GM18867 (cell line): ENCODE data around the gene SNAP91.
"Not testable (repeated sequence)": the region's sequence is repeated elsewhere in the genome, so short reads cannot be mapped to it uniquely, and the experiment has no call there.

ENCODE experiments used
- ATAC-seq: cut with Tn5 transposase; IDR thresholded peaks from one replicate; pipeline ENCODE4 v1.9.1; 2021; ENCODE audit warnings: mild to moderate bottlenecking, moderate library complexity; ENCODE audit not compliant: unreplicated experiment

Gene SNAP91

GRCh38 chr6:83708970-83709747 lies at the start of gene SNAP91:
TSS of gene SNAP91 (minus strand) at chr6:83709101. CDS start at chr6:83707927, 1,174 bp downstream.
- ATAC-seq, result no peak

GRCh38 chr6:83758533-83758932 lies 49.6 kb upstream of the SNAP91 start:
- no peak for ATAC-seq

- ATAC-seq, result no peak
Observed at GRCh38 chr6:83757021-83757420, 48.1 kb upstream of the SNAP91 start.

GRCh38 chr6:83756565-83756964 lies 47.7 kb upstream of the SNAP91 start:
- ATAC-seq, result no peak

- ATAC-seq, result not testable (repeated sequence)
Observed at GRCh38 chr6:83752375-83752774, 43.5 kb upstream of the SNAP91 start.

- no peak for ATAC-seq
Observed at GRCh38 chr6:83741089-83741488, 32.2 kb upstream of the SNAP91 start.

- ATAC-seq, result no peak
Observed at GRCh38 chr6:83735461-83735860, 26.6 kb upstream of the SNAP91 start.

GRCh38 chr6:83729871-83730270 lies 21.0 kb upstream of the SNAP91 start:
- ATAC-seq, result no peak

GRCh38 chr6:83722876-83723275 lies 14.0 kb upstream of the SNAP91 start:
- no peak for ATAC-seq

GRCh38 chr6:83717809-83718208 lies 8.9 kb upstream of the SNAP91 start:
- no peak for ATAC-seq

- no peak for ATAC-seq
Observed at GRCh38 chr6:83711958-83712357, 3.1 kb upstream of the SNAP91 start.

GRCh38 chr6:83709748-83710050 lies 798 bp upstream of the SNAP91 start:
- no peak for ATAC-seq

GRCh38 chr6:83708546-83708969 lies 343 bp downstream of the SNAP91 start:
- no peak for ATAC-seq

GRCh38 chr6:83707829-83708545 lies 914 bp downstream of the SNAP91 start:
- ATAC-seq, result no peak

- ATAC-seq, result no peak
Observed at GRCh38 chr6:83702749-83703148, 6.2 kb downstream of the SNAP91 start.

GRCh38 chr6:83702077-83702476 lies 6.8 kb downstream of the SNAP91 start:
- ATAC-seq, result no peak

- no peak for ATAC-seq
Observed at GRCh38 chr6:83696674-83697073, 12.2 kb downstream of the SNAP91 start.

- ATAC-seq, result no peak
Observed at GRCh38 chr6:83685481-83685880, 23.4 kb downstream of the SNAP91 start.

- no peak for ATAC-seq
Observed at GRCh38 chr6:83677791-83678190, 31.1 kb downstream of the SNAP91 start.

- ATAC-seq, result no peak
Observed at GRCh38 chr6:83637953-83638352, 70.9 kb downstream of the SNAP91 start.

- no peak for ATAC-seq
Observed at GRCh38 chr6:83636800-83637199, 72.1 kb downstream of the SNAP91 start.

- peak; percentile 26 for ATAC-seq
Observed at GRCh38 chr6:83633609-83634008, 75.3 kb downstream of the SNAP91 start.
